ENCODE measurements around the gene KLHDC4. TPM values are rescaled to one million over a fixed set of nuclear protein-coding genes. Genes with fewer than 3 reads are reported as not detected.

KLHDC4 gene
- total RNA-seq, 6 experiments from 2014 or later: 18.4 to 23.7 (median 21.7) TPM

GRCh38 chr16:87686697-87687096 is 79.1 kb downstream of the KLHDC4 start:
- no peak for TF ChIP-seq CTCF (IDR thresholded peaks at IDR 0.05)
- no peak for DNase-seq
- Mint-ChIP-seq H3K36me3 (ENCODE audit: low read depth) (no peaks in the 10 kb centered on the region), H3K4me3 (no peak overlapping the region), H3K9me3 (no peaks in the 10 kb centered on the region), H3K27me3 (ENCODE audit: insufficient read depth) (peaks cover 18% of the 10 kb centered on the region), H3K27ac (no peak overlapping the region), H3K4me1 (ENCODE audit: low read depth) (peaks cover 10% of the 10 kb centered on the region)

GRCh38 chr16:87685766-87686165 is 80.0 kb downstream of the KLHDC4 start:
- TF ChIP-seq CTCF (IDR thresholded peaks at IDR 0.05): no peak
- no peak for DNase-seq
- H3K9me3 Mint-ChIP-seq: no peaks in the 10 kb centered on the region
- peaks cover 17% of the 10 kb centered on the region for H3K4me1 Mint-ChIP-seq (ENCODE audit: low read depth)
- no peak overlapping the region for H3K4me3 Mint-ChIP-seq
- H3K27ac Mint-ChIP-seq: no peak overlapping the region
- peaks cover 18% of the 10 kb centered on the region for H3K27me3 Mint-ChIP-seq (ENCODE audit: insufficient read depth)
- no peaks in the 10 kb centered on the region for H3K36me3 Mint-ChIP-seq (ENCODE audit: low read depth)

- no peaks in the 10 kb centered on the region for H3K9me3 Mint-ChIP-seq
- no peak for TF ChIP-seq CTCF (IDR thresholded peaks at IDR 0.05)
- peaks cover 20% of the 10 kb centered on the region for H3K4me1 Mint-ChIP-seq (ENCODE audit: low read depth)
- no peak overlapping the region for H3K4me3 Mint-ChIP-seq
- DNase-seq: no peak
- H3K36me3 Mint-ChIP-seq (ENCODE audit: low read depth): no peaks in the 10 kb centered on the region
- peaks cover 17% of the 10 kb centered on the region for H3K27me3 Mint-ChIP-seq (ENCODE audit: insufficient read depth)
- no peak overlapping the region for H3K27ac Mint-ChIP-seq
These were observed 80.4 kb downstream of the KLHDC4 start for GRCh38 chr16:87685405-87685755.

- Mint-ChIP-seq H3K27me3 (ENCODE audit: insufficient read depth) (peaks cover 16% of the 10 kb centered on the region), H3K4me1 (ENCODE audit: low read depth) (peaks cover 20% of the 10 kb centered on the region), H3K27ac (no peak overlapping the region), H3K9me3 (no peaks in the 10 kb centered on the region), H3K36me3 (ENCODE audit: low read depth) (no peaks in the 10 kb centered on the region), H3K4me3 (no peak overlapping the region)
- no peak for TF ChIP-seq CTCF (IDR thresholded peaks at IDR 0.05)
- DNase-seq: no peak
These were observed 80.9 kb downstream of the KLHDC4 start for GRCh38 chr16:87684711-87685404.

DNA sequence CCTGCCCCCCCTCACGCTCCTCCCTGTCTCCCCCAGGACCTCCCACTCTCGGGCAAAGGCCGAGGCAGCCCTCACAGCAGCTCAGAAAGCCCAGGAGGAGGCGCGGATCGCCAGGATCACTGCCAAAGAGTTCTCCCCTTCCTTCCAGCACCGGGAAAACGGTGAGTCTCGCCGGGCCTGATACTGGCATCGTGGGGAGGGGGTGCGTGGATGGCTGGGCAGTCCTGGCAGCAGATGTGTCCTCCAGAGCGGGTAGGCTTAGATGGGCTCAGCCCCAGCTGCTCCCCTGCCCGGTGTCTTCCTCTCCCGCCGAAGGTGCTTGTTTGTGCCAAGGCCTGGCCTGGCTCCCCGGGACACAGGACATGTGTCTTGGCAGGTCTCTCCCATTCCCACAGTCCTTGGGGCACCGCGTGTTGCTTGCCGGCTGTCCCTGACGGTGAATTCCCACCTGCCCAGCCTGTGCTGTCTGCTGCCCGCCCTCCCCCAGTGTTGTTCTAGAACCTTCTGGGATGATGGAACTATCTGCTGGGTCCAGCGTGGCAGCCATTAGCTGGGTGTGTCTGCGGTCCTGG is 81.6 kb downstream of the KLHDC4 start:
- H3K36me3 Mint-ChIP-seq (ENCODE audit: low read depth): no peaks in the 10 kb centered on the region
- DNase-seq: no peak
- H3K27ac Mint-ChIP-seq: no peak overlapping the region
- peaks cover 16% of the 10 kb centered on the region for H3K27me3 Mint-ChIP-seq (ENCODE audit: insufficient read depth)
- no peak for TF ChIP-seq CTCF (IDR thresholded peaks at IDR 0.05)
- no peaks in the 10 kb centered on the region for H3K9me3 Mint-ChIP-seq
- no peak overlapping the region for H3K4me3 Mint-ChIP-seq
- H3K4me1 Mint-ChIP-seq (ENCODE audit: low read depth): peaks cover 20% of the 10 kb centered on the region

Data from HFFc6 (cell line).